ENCODE measurements around the gene ZNF433.
A peak's percentile ranks its signal among the peaks of the same experiment; 100 is the strongest.
"Not testable (repeated sequence)": the region's sequence is repeated elsewhere in the genome, so short reads cannot be mapped to it uniquely, and the experiment has no call there.

The ZNF433 gene

DNA sequence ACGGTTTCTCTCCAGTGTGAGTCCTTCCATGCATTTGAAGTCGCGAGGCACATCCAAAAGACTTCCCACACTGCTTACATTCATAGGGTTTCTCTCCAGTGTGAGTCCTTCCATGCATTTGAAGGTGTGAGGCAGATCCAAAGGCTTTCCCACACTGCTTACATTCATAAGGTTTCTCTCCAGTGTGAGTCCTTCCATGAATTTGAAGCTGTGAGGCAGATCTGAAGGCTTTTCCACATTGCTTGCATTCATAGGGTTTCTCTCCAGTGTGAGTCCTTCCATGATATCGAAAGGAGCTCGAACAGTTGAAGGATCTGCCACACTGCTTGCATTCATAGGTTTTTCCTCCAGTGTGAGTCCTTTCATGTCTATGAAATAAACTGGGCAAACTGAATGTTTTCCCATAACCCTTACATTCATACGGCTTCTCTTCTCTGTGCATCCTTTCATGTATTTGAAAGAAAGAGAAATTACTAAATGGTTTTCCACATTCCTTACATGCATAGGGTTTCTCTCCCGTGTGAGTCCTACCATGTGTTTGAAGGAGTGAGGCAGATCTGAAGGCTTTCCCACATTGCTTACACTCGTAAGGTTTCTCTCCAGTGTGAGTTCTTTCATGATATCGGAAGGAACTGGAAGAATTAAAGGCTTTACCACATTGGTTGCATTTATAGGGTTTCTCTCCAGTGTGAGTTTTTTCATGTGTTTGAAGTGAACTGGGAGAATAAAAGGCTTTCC lies 20.3 kb downstream of the ZNF433 start:
- H2BK120ac ChIP-seq (ENCODE audit: low read depth, low read length), result no peak overlapping the region
- peaks cover 86% of the 10 kb centered on the region for H3K9me3 ChIP-seq (ENCODE audit: control insufficient read depth, low read length)
- H2AK5ac ChIP-seq (ENCODE audit: low read length, severe bottlenecking), result no peak overlapping the region
- no peaks in the 10 kb centered on the region for H3K4me1 ChIP-seq (ENCODE audit: control insufficient read depth, insufficient read depth, low read depth, low read length)
- H2BK12ac ChIP-seq (ENCODE audit: low read length in 2 of 2), result no peak overlapping the region
- no peaks in the 10 kb centered on the region for H3K27me3 ChIP-seq (ENCODE audit: control insufficient read depth in 1 of 2, insufficient read depth in 1 of 2, low read length in 2 of 2)
- no peak overlapping the region for H2BK5ac ChIP-seq (ENCODE audit: low read depth, low read length, poor library complexity, severe bottlenecking)
- no peak overlapping the region for H3K14ac ChIP-seq (ENCODE audit: low read length in 2 of 2)
- peaks cover 37 to 54% of the 10 kb centered on the region in 2 experiments for H3K36me3 ChIP-seq (ENCODE audit: control insufficient read depth in 1 of 2, insufficient read depth in 2 of 2, low read depth in 1 of 2, low read length in 2 of 2)
- peak overlapping the region in 1 of 2 experiments; percentile 65 for H3K4me3 ChIP-seq (ENCODE audit: insufficient read depth in 1 of 2, low read depth in 1 of 2, low read length in 2 of 2)
- no peak overlapping the region for H3K27ac ChIP-seq (ENCODE audit: low read length, poor library complexity, severe bottlenecking)
- H3K4ac ChIP-seq (ENCODE audit: low read depth in 1 of 2, low read length in 2 of 2), result no peak overlapping the region
- H3K9ac ChIP-seq (ENCODE audit: low read length), result no peak overlapping the region
- H3K79me1 ChIP-seq (replicated peaks; ENCODE audit: low read length, poor library complexity, severe bottlenecking), result peaks cover 21% of the 10 kb centered on the region
- no peak for DNase-seq
- H3K23ac ChIP-seq (ENCODE audit: low read length in 2 of 2), result no peak overlapping the region
- WGBS, result 94% methylated on average over 8 of the region's 9 CpGs
- no peak overlapping the region for H2BK15ac ChIP-seq (ENCODE audit: low read depth, poor library complexity, severe bottlenecking)
- H3K18ac ChIP-seq (ENCODE audit: low read depth in 1 of 2, low read length in 2 of 2), result no peak overlapping the region
- no peak overlapping the region for H2AFZ ChIP-seq (ENCODE audit: low read depth, low read length)
- no peak overlapping the region for H3K4me2 ChIP-seq (ENCODE audit: low read length, poor library complexity, severe bottlenecking)
- no peak overlapping the region for H4K8ac ChIP-seq (ENCODE audit: low read length)
- no peak overlapping the region for H4K91ac ChIP-seq (ENCODE audit: low read length)

DNA sequence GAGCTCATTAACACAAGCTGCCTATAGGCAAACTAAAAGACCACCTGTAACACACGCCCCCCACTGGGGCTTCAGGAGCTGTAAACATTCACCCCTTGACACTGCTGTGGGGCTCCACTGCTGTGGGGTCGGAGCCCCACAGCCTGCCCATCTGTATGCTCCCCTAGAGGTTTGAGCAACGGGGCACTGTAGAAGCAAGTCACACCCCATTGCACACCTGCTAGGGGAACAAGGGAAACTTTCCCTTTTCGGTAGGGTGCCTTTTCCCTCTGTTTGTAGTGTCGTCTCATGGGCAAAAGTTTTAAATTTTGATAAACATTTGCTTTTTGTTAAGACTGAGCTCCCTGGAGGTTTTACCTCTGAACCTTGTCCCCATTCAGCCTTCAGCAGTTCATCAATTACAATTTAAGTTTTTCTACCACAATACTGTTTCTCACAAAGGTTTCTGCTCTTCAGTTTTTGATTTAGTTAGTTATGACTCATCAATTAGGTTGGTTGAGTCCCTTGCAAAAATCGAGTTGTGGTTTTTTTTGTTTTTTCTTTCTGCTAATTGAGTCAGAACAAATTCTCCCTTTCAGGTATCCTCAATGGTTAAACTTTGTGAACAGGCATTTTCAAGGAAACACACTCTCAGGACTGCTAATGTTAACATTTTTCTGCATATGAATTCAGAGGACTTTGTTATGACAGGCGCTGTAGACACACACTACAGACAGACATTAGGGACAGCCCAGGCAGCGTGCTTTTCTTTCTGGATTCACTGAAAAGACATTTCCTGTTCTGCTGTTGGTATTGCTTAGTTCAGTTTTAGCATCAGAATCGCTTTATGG lies 35.1 kb downstream of the ZNF433 start:
- no peak overlapping the region for H3K27ac ChIP-seq (ENCODE audit: low read length, poor library complexity, severe bottlenecking)

DNA sequence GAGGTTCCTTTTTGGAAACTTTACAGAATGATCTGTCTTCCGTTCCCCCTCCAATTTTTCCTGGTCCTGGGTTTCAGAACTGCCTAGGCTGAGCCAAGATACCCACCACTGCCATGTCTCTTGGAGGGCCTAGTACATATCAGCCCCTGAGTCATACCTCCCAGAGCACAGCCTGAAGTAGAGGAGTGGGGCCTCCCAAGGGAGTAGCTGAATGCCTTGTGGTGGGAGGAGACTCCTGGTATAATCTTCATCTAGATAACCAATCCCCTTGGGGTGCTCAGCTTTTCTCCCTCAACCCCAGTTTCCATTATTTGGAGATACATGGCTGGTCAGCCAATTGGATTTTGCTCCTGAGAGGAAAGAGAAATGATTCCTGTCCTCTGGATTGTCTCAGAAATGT lies 40.3 kb downstream of the ZNF433 start:
- Histone ChIP-seq H2BK15ac (ENCODE audit: low read depth, poor library complexity, severe bottlenecking) (no peak overlapping the region), H2BK12ac (ENCODE audit: low read length in 2 of 2) (no peak overlapping the region), H2BK120ac (ENCODE audit: low read depth, low read length) (no peak overlapping the region), H3K36me3 (ENCODE audit: control insufficient read depth in 1 of 2, insufficient read depth in 2 of 2, low read depth in 1 of 2, low read length in 2 of 2) (peaks cover 0 to 17% of the 10 kb centered on the region in 2 experiments), H4K91ac (ENCODE audit: low read length) (no peak overlapping the region), H3K4ac (ENCODE audit: low read depth in 1 of 2, low read length in 2 of 2) (no peak overlapping the region), H3K18ac (ENCODE audit: low read depth in 1 of 2, low read length in 2 of 2) (no peak overlapping the region), H3K4me1 (ENCODE audit: control insufficient read depth, insufficient read depth, low read depth, low read length) (no peaks in the 10 kb centered on the region), H3K9ac (ENCODE audit: low read length) (no peak overlapping the region), H3K4me3 (ENCODE audit: insufficient read depth in 1 of 2, low read depth in 1 of 2, low read length in 2 of 2) (no peak overlapping the region), H2AK5ac (ENCODE audit: low read length, severe bottlenecking) (no peak overlapping the region), H3K27me3 (ENCODE audit: control insufficient read depth in 1 of 2, insufficient read depth in 1 of 2, low read length in 2 of 2) (no peaks in the 10 kb centered on the region), H3K23ac (ENCODE audit: low read length in 2 of 2) (no peak overlapping the region), H3K14ac (ENCODE audit: low read length in 2 of 2) (no peak overlapping the region), H3K27ac (ENCODE audit: low read length, poor library complexity, severe bottlenecking) (no peak overlapping the region), H4K8ac (ENCODE audit: low read length) (no peak overlapping the region), H2BK5ac (ENCODE audit: low read depth, low read length, poor library complexity, severe bottlenecking) (no peak overlapping the region), H2AFZ (ENCODE audit: low read depth, low read length) (no peak overlapping the region), H3K79me1 (replicated peaks; ENCODE audit: low read length, poor library complexity, severe bottlenecking) (peaks cover 42% of the 10 kb centered on the region), H3K4me2 (ENCODE audit: low read length, poor library complexity, severe bottlenecking) (no peak overlapping the region), H3K9me3 (ENCODE audit: control insufficient read depth, low read length) (no peaks in the 10 kb centered on the region)
- DNase-seq, result peak; percentile 53
- 100% methylated on average over 1 of the region's 1 CpG for WGBS

More for the DNA sequence above, 35.1 kb downstream of the ZNF433 start:
- Histone ChIP-seq H3K79me1 (replicated peaks; ENCODE audit: low read length, poor library complexity, severe bottlenecking) (peaks cover 30% of the 10 kb centered on the region), H3K9ac (ENCODE audit: low read length) (no peak overlapping the region), H2BK12ac (ENCODE audit: low read length in 2 of 2) (no peak overlapping the region), H3K4me1 (ENCODE audit: control insufficient read depth, insufficient read depth, low read depth, low read length) (no peaks in the 10 kb centered on the region), H2BK15ac (ENCODE audit: low read depth, poor library complexity, severe bottlenecking) (no peak overlapping the region), H3K27me3 (ENCODE audit: control insufficient read depth in 1 of 2, insufficient read depth in 1 of 2, low read length in 2 of 2) (no peaks in the 10 kb centered on the region), H2AK5ac (ENCODE audit: low read length, severe bottlenecking) (no peak overlapping the region), H3K14ac (ENCODE audit: low read length in 2 of 2) (no peak overlapping the region), H2BK5ac (ENCODE audit: low read depth, low read length, poor library complexity, severe bottlenecking) (no peak overlapping the region), H3K4ac (ENCODE audit: low read depth in 1 of 2, low read length in 2 of 2) (no peak overlapping the region), H3K18ac (ENCODE audit: low read depth in 1 of 2, low read length in 2 of 2) (no peak overlapping the region), H3K23ac (ENCODE audit: low read length in 2 of 2) (no peak overlapping the region), H3K4me3 (ENCODE audit: insufficient read depth in 1 of 2, low read depth in 1 of 2, low read length in 2 of 2) (no peak overlapping the region), H4K8ac (ENCODE audit: low read length) (no peak overlapping the region), H3K9me3 (ENCODE audit: control insufficient read depth, low read length) (peaks cover 13% of the 10 kb centered on the region), H2AFZ (ENCODE audit: low read depth, low read length) (no peak overlapping the region), H2BK120ac (ENCODE audit: low read depth, low read length) (no peak overlapping the region), H3K4me2 (ENCODE audit: low read length, poor library complexity, severe bottlenecking) (no peak overlapping the region), H4K91ac (ENCODE audit: low read length) (no peak overlapping the region), H3K36me3 (ENCODE audit: control insufficient read depth in 1 of 2, insufficient read depth in 2 of 2, low read depth in 1 of 2, low read length in 2 of 2) (peaks cover 10 to 29% of the 10 kb centered on the region in 2 experiments)
- DNase-seq, result no peak
- 91% methylated on average over 7 of the region's 9 CpGs for WGBS

DNA sequence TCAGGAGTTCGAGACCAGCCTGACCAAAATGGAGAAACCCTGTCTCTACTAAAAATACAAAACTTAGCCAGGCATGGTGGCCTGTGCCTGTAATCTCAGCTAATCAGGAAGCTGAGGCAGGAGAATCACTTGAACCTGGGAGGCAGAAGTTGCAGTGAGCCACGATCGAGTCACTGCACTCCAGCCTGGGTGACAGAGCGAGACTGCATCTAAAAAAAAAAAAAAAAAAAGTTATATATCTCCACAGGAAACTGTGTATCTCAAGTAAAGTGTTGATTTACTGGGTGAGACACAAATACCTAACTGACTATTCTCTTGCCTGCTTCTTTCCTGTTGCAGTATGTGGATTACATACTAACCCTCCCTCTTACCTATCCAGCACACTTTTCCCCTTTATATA lies 43.6 kb downstream of the ZNF433 start:
- not testable (repeated sequence) for H3K36me3 ChIP-seq (ENCODE audit: control insufficient read depth in 1 of 2, insufficient read depth in 2 of 2, low read depth in 1 of 2, low read length in 2 of 2); H3K18ac ChIP-seq (ENCODE audit: low read depth in 1 of 2, low read length in 2 of 2); H3K4ac ChIP-seq (ENCODE audit: low read depth in 1 of 2, low read length in 2 of 2); DNase-seq; H2AFZ ChIP-seq (ENCODE audit: low read depth, low read length); H3K4me2 ChIP-seq (ENCODE audit: low read length, poor library complexity, severe bottlenecking); H3K4me1 ChIP-seq (ENCODE audit: control insufficient read depth, insufficient read depth, low read depth, low read length); H2BK5ac ChIP-seq (ENCODE audit: low read depth, low read length, poor library complexity, severe bottlenecking); H4K91ac ChIP-seq (ENCODE audit: low read length); H2BK120ac ChIP-seq (ENCODE audit: low read depth, low read length); H3K23ac ChIP-seq (ENCODE audit: low read length in 2 of 2); H3K14ac ChIP-seq (ENCODE audit: low read length in 2 of 2); H2AK5ac ChIP-seq (ENCODE audit: low read length, severe bottlenecking); H3K27me3 ChIP-seq (ENCODE audit: control insufficient read depth in 1 of 2, insufficient read depth in 1 of 2, low read length in 2 of 2); H3K9me3 ChIP-seq (ENCODE audit: control insufficient read depth, low read length); H3K4me3 ChIP-seq (ENCODE audit: insufficient read depth in 1 of 2, low read depth in 1 of 2, low read length in 2 of 2); H4K8ac ChIP-seq (ENCODE audit: low read length); H3K27ac ChIP-seq (ENCODE audit: low read length, poor library complexity, severe bottlenecking); H2BK15ac ChIP-seq (ENCODE audit: low read depth, poor library complexity, severe bottlenecking); H2BK12ac ChIP-seq (ENCODE audit: low read length in 2 of 2)
- peaks cover 37% of the 10 kb centered on the region for H3K79me1 ChIP-seq (replicated peaks; ENCODE audit: low read length, poor library complexity, severe bottlenecking)
- WGBS, result 89% methylated on average over 1 of the region's 4 CpGs
- H3K9ac ChIP-seq (ENCODE audit: low read length), result peak overlapping the region; percentile 9

Measured in mesenchymal stem cell (in vitro differentiated cells and primary cell).